ENCODE data around the gene VPS54.

- TF ChIP-seq, protein P1, sequence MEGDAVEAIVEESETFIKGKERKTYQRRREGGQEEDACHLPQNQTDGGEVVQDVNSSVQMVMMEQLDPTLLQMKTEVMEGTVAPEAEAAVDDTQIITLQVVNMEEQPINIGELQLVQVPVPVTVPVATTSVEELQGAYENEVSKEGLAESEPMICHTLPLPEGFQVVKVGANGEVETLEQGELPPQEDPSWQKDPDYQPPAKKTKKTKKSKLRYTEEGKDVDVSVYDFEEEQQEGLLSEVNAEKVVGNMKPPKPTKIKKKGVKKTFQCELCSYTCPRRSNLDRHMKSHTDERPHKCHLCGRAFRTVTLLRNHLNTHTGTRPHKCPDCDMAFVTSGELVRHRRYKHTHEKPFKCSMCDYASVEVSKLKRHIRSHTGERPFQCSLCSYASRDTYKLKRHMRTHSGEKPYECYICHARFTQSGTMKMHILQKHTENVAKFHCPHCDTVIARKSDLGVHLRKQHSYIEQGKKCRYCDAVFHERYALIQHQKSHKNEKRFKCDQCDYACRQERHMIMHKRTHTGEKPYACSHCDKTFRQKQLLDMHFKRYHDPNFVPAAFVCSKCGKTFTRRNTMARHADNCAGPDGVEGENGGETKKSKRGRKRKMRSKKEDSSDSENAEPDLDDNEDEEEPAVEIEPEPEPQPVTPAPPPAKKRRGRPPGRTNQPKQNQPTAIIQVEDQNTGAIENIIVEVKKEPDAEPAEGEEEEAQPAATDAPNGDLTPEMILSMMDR (IDR thresholded peaks at IDR 0.05): no peak
- no peak for TF ChIP-seq POLR2AphosphoS5 (IDR thresholded peaks at IDR 0.05; ENCODE audit: low read depth, low read length)
- no peak for TF ChIP-seq TCF7L2 (IDR thresholded peaks at IDR 0.05; ENCODE audit: low read depth, low read length)
- TF ChIP-seq SIN3A (IDR thresholded peaks at IDR 0.05; ENCODE audit: borderline replicate concordance, insufficient read depth, low read depth, low read length): no peak
Observed at GRCh38 chr2:63878486-63878885, 140.7 kb downstream of the VPS54 start.
